Stimulated activated CD4-positive, alpha-beta T cell treated with anti-CD3 and anti-CD28 coated beads, Interleukin-15, amount 100 ng/mL, for 48 hours (primary cell): ENCODE data around the gene MRPS5.
"Not testable (repeated sequence)": the region's sequence is repeated elsewhere in the genome, so short reads cannot be mapped to it uniquely, and the experiment has no call there.

Experiments
- DNase-seq, 2 donors: peaks; one replicate each; pipeline ENCODE4 v3.0.0-alpha.2; 2020; ENCODE audit warnings: low read depth in 2 of 2

MRPS5 gene

DNA sequence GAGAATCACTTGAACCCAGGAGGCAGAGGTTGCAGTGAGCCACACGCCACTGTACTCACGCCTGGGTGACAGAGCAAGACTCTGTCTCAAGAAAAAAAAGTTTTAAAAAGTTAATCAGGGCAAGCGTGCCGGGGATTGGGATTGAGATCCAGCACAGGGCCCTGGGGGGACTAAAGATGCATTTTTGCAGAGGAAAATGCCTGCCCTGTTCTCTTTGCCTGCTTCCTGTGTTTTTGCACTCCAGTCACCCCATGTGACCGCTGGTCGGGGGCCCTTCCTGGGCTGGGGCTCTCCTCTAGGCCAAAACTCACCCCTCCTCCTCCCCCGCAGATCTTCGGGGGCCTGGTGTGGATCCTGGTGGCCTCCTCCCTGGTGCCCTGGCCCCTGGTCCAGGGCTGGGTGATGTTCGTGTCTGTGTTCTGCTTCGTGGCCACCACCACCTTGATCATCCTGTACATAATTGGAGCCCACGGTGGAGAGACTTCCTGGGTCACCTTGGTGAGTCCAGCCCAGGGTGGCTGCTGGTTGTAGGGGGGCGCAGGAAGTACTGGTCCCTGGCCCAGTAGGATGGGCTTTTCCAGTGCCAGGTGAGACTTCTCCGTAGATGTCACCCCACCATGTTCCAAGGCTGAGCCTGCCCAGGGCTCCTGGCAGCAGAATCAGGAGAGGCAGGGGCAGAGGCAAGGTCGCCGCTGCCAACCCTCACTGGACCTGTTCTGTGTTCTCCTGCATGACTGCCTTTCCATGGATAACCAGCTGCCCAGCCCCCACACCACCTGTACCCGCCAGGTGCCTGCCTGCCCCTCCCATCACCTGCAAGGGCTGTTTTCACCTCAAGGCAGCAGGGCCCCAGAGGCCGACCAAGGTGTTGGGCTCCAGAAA, 73.7 kb downstream of the MRPS5 start:
- DNase-seq: no peak

DNA sequence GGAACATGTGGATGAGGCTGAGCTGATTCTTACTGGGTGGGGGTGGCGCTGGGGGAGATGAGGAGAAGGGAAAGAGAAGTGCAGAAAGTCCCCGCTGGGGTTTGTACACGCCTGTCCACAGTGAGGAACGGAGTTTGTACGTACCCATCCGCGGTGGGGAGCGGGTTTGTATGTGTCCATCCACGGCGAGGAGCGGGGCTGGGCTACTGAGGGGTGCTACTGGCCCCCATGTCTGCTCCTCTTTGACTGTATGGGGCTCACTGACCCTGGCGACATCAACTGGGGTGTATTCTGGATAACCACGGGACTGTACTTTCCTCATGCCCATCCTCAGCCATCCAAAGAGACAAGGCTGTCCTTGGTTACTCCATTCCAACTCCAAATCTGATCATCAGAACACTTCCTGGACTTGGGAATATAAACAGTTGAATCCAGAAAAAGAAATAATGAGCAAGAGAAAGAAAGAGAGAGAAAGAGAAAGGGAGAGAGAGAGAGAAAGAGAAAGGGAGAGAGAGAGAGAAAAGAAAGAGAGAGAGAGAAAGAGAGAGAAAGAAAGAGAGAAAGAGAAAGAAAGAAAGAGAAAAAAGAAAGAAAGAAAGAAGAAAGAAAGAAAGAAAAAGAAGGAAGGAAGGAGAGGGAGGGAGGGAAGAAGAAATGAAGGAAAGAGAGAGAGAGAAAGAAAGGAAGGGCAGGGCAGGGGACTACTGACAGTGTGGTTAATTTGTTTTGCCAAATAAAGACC, 75.1 kb downstream of the MRPS5 start:
- no peak for DNase-seq

DNA sequence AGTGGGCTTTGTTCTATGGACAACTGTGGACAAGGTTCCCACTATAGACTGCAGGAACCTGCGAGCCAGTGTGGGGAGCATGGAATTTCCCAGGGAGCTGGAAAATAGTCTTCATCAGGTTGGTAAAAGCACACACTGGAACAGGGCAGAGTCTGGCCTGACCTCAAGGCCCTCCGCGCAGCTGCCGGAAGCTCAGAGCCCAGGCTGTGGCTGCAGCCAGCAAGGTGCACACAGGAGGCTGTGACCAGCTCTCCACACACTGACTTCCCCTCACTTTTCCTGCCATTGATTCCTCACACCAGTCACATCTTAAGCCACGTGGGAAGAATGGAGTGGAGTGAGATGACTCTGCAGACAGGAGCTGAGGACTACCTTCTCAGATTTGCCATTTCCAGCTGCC, 77.0 kb downstream of the MRPS5 start:
- DNase-seq: no peak

DNA sequence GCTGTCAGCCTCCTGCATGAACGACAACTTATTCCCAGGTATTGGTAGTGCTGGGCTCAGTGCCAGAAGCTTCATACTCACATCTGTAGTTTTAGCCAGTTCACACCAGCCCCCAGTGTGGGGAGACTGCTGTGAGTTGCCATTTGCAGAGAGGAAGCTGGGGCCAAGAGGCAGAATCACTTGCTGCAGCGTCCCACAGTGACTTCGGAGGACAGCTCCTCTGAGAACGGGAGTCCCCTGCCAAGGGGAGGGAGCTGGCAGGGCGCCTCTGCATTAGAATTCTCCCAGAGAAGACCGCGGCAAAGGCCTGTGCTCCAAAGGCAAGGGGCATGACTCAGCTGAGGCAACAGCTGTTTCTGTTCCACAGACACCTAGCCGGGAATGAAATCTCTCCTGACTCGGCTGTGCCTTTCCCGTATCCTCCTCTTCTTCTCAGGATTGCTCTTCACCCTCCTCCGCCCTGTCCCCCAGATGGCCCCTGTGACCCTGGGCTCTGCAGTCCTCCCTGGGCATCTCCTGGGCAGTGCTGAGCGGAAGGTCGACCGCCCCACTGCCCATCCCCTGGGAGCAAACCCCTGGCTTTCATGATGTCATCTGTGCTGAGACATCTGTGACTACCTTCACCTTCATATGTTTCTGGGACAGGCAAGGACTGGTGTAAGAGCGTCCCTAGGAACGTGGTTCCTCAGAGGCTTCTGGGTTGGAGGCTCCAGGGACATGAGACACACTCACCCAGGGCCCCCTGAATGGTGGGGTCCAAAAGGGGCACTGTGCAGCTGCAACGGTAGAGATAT, 78.1 kb downstream of the MRPS5 start:
- no peak for DNase-seq

DNA sequence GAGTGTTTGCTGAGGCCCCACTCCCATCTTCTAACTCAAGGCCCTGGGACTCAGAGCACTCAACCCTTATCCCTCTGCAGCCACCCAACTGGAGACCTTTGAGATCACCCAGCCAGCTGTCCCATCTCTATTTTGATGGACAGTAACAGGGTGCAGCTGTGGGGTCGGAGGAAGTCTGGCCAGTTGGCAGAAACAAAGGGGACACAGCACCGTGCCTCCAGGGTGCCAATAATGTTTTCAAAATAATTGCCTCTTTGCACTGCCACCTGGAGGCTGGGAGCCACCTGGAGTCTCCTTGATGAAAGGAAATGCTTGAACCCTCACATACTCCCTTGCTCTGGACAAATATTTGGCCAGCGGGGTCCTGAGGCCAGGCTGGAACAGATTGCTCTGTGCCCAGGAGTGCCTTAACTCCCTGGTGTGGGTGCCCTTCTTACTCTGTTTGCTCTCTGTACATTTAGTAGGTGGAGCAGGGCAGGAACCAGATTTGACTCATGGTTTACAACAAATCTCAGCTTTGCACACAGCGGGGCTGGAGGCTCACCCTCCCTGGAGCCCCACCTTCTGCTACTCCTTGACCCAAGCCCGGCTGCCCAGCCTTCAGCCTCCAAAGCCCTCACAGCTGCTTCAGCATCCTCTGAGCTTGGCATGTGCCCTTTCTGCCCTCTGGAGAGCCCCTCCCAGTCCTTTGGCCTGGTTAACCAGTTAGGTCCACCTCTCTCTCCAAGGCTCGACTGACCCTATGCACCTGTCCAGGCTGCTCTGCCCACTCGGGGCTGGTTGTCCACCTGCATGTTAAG, 78.9 kb downstream of the MRPS5 start:
- DNase-seq: no peak

DNA sequence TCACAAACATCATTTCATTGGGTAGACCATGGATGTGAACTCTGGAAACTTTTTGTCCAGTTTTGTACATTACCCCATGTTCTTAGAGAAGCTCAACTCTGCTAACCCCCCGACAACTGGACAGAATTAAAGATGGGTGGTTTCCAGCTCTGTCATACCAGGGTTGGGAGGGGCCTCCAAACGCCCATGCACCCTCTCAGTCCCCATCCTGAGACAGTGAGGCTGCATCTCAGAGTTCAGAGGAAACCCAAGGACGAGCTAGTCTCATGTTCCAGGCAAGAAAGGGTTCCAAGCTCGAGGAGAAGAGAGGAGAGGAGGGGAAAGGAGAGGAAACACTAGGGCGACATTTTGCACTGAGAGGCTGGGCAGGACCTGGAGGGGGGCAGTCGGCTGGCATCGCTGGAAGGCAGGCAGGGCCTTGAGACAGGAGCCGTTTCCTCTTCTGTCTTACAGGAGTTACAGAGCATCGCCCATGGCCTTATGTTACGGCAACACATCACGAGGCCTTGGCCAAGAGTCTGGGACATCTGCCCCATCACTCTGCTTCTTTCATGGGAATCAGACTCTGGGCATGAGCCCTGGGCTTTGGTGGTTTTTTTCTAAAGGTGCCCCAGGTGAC, 79.7 kb downstream of the MRPS5 start:
- DNase-seq: no peak

DNA sequence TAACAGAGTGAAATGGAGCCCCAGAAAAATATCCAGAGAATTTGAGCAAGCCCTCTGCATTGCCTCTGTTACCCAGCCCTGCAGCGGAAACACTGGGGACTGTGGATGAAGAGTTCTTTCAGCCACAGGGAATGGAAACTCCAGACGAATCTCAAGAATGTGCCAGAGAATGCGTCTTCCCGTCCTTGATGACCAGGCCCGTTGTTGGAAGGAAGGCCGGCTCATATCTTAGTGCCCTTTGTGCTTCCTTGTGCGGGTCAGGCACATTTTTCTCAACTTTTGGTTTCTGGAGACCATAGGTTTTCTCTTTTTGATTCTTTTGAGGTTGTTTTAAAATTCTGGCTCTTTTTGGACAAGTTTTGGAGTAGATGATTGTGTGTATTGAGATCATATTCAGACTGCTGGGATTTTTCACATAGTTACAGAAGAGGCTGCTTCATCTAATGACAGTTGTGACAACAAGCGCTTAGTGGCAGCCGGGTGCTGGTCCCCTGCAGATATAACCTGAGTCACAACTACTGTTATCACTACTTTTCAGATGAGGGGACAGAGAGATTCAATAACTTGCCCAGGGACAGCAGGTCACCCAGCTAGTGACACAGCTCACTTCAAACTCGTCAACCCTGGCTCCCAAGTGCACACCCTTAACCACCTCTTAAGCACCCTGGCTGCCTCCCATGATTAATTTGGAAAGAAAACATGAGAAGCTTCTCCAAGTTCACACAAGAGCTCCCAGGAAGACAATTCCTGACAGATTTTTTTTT, 80.4 kb downstream of the MRPS5 start:
- DNase-seq: no peak

DNA sequence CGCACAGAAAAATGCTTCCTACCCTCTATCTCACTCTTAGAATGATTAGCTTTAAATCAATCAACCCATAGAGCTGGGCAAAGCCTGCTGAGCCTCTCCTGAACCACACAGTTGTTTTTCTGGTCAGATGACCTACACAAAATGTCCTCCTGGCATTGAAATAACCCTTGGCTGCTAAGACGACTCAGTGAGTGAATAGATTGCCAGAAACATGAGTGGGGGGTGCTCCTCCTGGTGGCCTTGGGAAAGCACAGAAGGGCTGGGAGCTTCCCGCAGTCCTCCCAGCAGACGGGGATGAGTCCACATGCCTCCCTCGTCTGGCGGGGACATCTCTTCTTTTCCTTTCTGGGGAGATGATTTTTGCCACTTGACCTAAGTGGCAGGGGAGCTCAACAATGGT, 81.2 kb downstream of the MRPS5 start:
- no peak for DNase-seq

DNA sequence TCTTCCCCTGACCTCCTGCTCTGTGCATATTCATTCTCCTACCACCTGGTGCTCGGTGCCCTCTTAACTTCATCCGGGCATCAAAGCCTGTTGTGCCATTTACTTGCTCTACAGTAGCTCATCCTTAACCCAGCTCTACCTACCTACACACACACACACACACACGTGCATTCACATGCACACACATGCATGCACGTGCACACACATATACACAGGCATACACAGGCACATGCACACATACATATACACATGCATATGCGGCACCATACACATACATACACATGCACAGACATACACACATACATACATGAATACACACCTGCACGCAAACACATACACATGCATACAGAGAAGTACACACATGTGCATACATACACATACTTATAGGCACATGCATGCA, 81.6 kb downstream of the MRPS5 start:
- DNase-seq: no peak

DNA sequence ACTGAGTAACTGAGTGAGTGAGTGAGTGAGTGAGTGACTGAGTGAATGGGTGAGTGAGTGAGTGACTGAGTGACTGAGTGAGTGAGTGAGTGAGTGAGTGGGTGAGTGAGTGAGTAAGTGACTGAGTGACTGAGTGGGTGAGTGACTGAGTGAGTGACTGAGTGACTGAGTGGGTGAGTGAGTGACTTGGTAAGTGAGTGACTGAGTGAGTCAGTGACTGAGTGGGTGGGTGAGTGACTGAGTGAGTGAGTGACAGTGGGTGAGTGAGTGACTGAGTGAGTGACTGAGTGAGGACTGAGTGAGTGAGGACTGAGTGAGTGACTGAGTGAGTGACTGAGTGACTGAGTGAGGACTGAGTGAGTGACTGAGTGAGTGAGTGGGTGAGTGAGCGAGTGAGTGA, 82.2 kb downstream of the MRPS5 start:
- DNase-seq: no peak

DNA sequence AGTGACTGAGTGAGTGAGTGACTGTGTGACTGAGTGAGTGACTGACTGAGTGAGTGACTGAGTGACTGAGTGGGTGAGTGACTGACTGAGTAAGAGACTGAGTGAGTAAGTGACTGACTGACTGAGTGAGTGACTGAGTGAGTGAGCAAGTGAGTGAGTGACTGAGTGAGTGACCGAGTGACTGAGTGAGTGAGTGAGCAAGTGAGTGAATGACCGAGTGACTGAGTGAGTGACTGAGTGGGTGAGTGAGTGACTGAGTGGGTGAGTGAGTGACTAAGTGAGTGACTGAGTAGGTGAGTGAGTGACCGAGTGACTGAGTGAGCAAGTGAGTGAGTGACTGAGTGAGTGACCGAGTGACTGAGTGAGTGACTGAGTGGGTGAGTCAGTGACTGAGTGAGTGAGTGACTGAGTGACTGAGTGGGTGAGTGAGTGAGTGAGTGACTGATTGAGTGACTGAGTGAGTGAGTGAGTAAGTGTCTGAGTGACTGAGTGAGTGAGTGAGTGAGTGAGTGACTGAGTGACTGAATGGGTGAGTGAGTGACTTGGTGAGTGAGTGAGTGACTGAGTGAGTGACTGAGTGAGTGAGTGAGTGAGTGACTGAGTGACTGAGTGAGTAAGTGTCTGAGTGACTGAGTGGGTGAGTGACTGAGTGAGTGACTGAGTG, 82.8 kb downstream of the MRPS5 start:
- no peak for DNase-seq

DNA sequence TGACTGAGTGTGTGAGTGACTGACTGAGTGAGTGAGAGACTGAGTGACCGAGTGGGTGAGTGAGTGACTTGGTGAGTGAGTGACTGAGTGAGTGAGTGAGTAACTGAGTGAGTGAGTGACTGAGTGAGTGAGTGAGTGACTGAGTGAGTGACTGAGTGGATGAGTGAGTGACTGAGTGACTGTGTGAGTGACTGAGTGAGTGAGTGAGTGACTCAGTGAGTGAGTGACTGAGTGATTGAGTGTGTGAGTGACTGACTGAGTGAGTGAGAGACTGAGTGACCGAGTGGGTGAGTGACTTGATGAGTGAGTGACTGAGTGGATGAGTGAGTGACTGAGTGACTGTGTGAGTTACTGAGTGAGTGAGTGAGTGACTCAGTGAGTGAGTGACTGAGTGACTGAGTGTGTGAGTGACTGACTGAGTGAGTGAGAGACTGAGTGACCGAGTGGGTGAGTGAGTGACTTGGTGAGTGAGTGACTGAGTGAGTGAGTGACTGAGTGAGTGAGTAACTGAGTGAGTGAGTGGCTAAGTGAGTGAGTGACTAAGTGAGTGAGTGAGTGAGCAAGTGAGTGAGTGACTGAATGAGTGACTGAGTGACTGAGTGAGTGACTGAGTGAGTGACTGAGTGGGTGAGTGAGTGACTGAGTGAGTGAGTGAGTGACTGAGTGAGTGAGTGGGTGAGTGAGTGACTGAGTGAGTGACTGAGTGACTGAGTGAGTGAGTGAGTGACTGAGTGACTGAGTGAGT, 83.6 kb downstream of the MRPS5 start:
- not testable (repeated sequence) for DNase-seq

DNA sequence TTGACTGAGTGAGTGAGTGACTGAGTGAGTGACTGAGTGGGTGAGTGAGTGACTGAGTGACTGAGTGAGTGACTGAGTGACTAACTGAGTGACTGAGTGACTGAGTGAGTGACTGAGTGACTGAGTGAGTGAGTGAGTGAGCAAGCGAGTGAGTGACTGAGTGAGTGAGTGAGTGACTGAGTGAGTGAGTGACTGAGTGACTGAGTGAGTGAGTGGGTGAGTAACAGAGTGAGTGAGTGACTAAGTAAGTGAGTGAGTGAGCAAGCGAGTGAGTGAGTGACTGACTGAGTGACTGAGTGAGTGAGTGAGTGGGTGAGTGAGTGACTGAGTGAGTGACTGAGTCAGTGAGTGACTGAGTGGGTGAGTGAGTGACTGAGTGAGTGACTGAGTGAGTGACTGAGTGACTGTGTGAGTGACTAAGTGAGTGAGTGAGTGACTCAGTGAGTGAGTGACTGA, 84.2 kb downstream of the MRPS5 start:
- no peak for DNase-seq

DNA sequence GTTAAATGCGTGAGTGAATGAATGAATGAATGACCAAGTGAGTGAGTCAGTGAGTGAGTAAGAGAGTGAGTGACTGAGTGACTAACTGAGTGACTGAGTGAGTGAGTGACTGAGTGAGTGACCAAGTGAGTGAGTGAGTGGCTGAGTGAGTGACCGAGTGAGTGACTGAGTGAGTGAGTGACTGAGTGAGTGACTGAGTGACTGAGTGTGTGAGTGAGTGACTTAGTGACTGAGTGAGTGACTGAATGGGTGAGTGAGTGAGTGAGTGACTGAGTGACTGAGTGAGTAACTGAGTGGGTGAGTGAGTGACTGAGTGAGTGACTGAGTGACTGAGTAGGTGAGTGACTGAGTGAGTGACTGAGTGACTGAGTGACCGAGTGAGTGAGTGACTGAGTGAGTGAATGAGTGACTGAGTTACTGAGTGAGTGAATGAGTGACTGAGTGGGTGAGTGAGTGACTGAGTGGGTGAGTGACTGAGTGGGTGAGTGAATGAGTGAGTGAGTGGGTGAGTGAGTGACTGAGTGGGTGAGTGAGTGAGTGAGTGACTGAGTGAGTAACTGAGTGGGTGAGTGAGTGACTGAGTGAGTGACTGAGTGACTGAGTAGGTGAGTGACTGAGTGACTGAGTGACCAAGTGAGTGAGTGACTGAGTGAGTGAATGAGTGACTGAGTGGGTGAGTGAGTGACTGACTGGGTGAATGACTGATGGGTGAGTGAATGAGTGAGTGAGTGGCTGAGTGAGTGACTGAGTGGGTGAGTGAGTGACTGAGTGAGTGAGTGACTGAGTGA, 84.8 kb downstream of the MRPS5 start:
- DNase-seq: no peak
